HL-60 (cell line): Measurements from ENCODE around the gene CXCR4.

Source experiments
- GABPA ChIP-seq: IDR thresholded peaks from 2 replicates; pipeline ENCODE4 v1.6.1; 2012; ENCODE audit warnings: low read depth
- POLR2AphosphoS5 ChIP-seq: IDR thresholded peaks from 2 replicates; pipeline ENCODE4 v1.6.1; 2012; ENCODE audit warnings: low read depth
- TF ChIP-seq, protein P1 (sequence below): IDR thresholded peaks from one replicate; pipeline ENCODE4 v1.5.1; 2011; ENCODE audit warnings: low read length, control low read depth, inconsistent platforms; ENCODE audit not compliant: insufficient read depth
- TF ChIP-seq, protein P2 (sequence below): IDR thresholded peaks from 2 replicates; pipeline ENCODE4 v1.6.1; 2012; ENCODE audit warnings: low read depth; ENCODE audit not compliant: insufficient replicate concordance

DNA sequence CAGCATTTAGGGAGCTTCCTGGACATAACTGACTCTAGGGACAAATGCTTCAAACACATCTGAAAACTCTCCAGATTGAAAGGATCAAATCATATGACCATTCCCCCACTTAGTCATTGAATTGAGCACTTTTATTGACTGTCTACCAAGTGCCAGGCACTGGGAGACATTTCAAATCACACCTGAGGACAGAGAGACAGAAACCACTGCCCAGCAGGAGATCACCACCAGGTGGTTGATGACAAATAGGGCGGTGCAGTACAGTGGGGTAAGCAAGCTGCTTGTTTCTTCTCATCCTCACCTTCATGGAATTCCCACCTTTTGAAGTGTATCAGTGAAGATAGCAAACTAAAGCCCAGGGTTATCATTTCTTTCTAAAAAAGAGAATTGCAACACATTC lies 19.0 kb upstream of the CXCR4 start:
- TF ChIP-seq, protein P1, sequence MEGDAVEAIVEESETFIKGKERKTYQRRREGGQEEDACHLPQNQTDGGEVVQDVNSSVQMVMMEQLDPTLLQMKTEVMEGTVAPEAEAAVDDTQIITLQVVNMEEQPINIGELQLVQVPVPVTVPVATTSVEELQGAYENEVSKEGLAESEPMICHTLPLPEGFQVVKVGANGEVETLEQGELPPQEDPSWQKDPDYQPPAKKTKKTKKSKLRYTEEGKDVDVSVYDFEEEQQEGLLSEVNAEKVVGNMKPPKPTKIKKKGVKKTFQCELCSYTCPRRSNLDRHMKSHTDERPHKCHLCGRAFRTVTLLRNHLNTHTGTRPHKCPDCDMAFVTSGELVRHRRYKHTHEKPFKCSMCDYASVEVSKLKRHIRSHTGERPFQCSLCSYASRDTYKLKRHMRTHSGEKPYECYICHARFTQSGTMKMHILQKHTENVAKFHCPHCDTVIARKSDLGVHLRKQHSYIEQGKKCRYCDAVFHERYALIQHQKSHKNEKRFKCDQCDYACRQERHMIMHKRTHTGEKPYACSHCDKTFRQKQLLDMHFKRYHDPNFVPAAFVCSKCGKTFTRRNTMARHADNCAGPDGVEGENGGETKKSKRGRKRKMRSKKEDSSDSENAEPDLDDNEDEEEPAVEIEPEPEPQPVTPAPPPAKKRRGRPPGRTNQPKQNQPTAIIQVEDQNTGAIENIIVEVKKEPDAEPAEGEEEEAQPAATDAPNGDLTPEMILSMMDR: no peak
- TF ChIP-seq GABPA (no peak), POLR2AphosphoS5 (no peak)
- TF ChIP-seq, protein P2, sequence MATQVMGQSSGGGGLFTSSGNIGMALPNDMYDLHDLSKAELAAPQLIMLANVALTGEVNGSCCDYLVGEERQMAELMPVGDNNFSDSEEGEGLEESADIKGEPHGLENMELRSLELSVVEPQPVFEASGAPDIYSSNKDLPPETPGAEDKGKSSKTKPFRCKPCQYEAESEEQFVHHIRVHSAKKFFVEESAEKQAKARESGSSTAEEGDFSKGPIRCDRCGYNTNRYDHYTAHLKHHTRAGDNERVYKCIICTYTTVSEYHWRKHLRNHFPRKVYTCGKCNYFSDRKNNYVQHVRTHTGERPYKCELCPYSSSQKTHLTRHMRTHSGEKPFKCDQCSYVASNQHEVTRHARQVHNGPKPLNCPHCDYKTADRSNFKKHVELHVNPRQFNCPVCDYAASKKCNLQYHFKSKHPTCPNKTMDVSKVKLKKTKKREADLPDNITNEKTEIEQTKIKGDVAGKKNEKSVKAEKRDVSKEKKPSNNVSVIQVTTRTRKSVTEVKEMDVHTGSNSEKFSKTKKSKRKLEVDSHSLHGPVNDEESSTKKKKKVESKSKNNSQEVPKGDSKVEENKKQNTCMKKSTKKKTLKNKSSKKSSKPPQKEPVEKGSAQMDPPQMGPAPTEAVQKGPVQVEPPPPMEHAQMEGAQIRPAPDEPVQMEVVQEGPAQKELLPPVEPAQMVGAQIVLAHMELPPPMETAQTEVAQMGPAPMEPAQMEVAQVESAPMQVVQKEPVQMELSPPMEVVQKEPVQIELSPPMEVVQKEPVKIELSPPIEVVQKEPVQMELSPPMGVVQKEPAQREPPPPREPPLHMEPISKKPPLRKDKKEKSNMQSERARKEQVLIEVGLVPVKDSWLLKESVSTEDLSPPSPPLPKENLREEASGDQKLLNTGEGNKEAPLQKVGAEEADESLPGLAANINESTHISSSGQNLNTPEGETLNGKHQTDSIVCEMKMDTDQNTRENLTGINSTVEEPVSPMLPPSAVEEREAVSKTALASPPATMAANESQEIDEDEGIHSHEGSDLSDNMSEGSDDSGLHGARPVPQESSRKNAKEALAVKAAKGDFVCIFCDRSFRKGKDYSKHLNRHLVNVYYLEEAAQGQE: no peak
